Measurements from ENCODE around the gene ITSN1.

DNA sequence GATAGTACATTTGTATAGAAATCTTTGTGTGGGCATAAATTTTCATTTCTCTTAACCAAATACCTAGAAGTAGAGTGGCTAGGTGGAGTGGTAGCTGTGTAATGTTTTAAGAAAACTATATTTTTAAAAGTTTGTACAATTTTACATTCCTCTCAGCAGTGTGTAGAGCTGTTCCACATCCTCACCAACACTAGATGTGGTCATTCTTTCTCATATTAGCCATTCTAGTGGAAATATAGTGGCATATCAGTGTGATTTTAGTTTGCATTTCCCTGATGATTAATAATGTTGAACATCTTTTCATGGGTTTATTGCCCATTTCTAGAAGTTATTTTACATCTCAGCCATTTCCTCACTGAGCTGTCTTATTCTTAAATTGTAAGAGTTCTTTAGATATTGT is 65.5 kb downstream of the ITSN1 start:
- TF ChIP-seq REST (IDR thresholded peaks at IDR 0.05; ENCODE audit: insufficient read depth in 1 of 2, low read depth in 2 of 2, low read length in 2 of 2) (no peak), TAF1 (IDR thresholded peaks at IDR 0.05; ENCODE audit: borderline replicate concordance, insufficient read depth, low read length) (no peak), SIN3A (IDR thresholded peaks at IDR 0.05; ENCODE audit: borderline replicate concordance, insufficient read depth, low read length) (no peak), POLR2AphosphoS5 (IDR thresholded peaks at IDR 0.05; ENCODE audit: low read depth, low read length) (no peak), FOXP2 (optimal IDR thresholded peaks at IDR 0.05; ENCODE audit: borderline replicate concordance, extremely low read depth, extremely low read length, insufficient read depth) (no peak)

All from PFSK-1 (cell line).